DND-41 (cell line): ENCODE measurements around the gene KISS1.

Experiments
- ATAC-seq: fragments of 200-7000 bp; cut with Tn5 transposase; 3 replicates; pipeline ENCODE4 v1.9.1; 2021; ENCODE audit warnings: low read depth; ENCODE audit not compliant: insufficient read depth
- DNase-seq: peaks from one replicate; pipeline ENCODE4 v3.0.0-alpha.2; 2020
- H2AFZ ChIP-seq: 2 replicates; pipeline ENCODE4 v1.6.0; 2012; ENCODE audit warnings: low read depth, low read length
- H3K27ac ChIP-seq: 2 replicates; pipeline ENCODE4 v1.5.1; 2012; ENCODE audit warnings: low read length, inconsistent platforms
- H3K27me3 ChIP-seq: fragments of 200-600 bp; sonication (generic); 2 replicates; pipeline ENCODE4 v1.6.0; 2012; ENCODE audit warnings: low read length, mild to moderate bottlenecking, inconsistent platforms; ENCODE audit not compliant: insufficient read depth, poor library complexity
- H3K36me3 ChIP-seq: 2 replicates; pipeline ENCODE4 v1.5.1; 2012; ENCODE audit warnings: low read length, inconsistent platforms; ENCODE audit not compliant: insufficient read depth
- H3K4me1 ChIP-seq: 2 replicates; pipeline ENCODE4 v1.5.1; 2012; ENCODE audit warnings: mild to moderate bottlenecking, low read length; ENCODE audit not compliant: insufficient read depth
- H3K4me2 ChIP-seq: 2 replicates; pipeline ENCODE4 v1.6.0; 2012; ENCODE audit warnings: mild to moderate bottlenecking, moderate library complexity, low read length, inconsistent platforms; ENCODE audit not compliant: insufficient read depth
- H3K4me3 ChIP-seq, 2 experiments: fragments of 200-600 bp in 1 of 2; shearing (Covaris generic) in 1 of 2; 2 replicates each; pipeline ENCODE4 v1.5.1; 2012 to 2016; ENCODE audit warnings: inconsistent platforms in 2 of 2, low read length in 2 of 2, mild to moderate bottlenecking in 2 of 2, low read depth in 1 of 2, moderate library complexity in 1 of 2
- H3K79me2 ChIP-seq: 2 replicates; pipeline ENCODE4 v1.6.0; 2012; ENCODE audit warnings: low read length, inconsistent platforms; ENCODE audit not compliant: insufficient read depth
- H3K9ac ChIP-seq: 2 replicates; pipeline ENCODE4 v1.6.0; 2012; ENCODE audit warnings: low read depth, mild to moderate bottlenecking, inconsistent platforms, low read length, moderate library complexity
- H3K9me3 ChIP-seq: 2 replicates; pipeline ENCODE4 v1.5.1; 2012; ENCODE audit warnings: low read length, moderate library complexity, mild to moderate bottlenecking, inconsistent platforms; ENCODE audit not compliant: insufficient read depth, severe bottlenecking
- H4K20me1 ChIP-seq: 2 replicates; pipeline ENCODE4 v1.6.0; 2012; ENCODE audit warnings: low read length; ENCODE audit not compliant: insufficient read depth
- EZH2 ChIP-seq: IDR thresholded peaks from 3 replicates; pipeline ENCODE4 v1.6.1; 2012; ENCODE audit warnings: borderline replicate concordance, low read depth, mild to moderate bottlenecking, moderate library complexity, low read length, inconsistent platforms; ENCODE audit not compliant: severe bottlenecking
- TF ChIP-seq, protein P1 (sequence below): IDR thresholded peaks from 2 replicates; pipeline ENCODE4 v1.5.1; 2012; ENCODE audit warnings: borderline replicate concordance, low read length, moderate library complexity, mild to moderate bottlenecking; ENCODE audit not compliant: poor library complexity, severe bottlenecking; ENCODE audit errors: extremely low read depth

Gene KISS1

DNA sequence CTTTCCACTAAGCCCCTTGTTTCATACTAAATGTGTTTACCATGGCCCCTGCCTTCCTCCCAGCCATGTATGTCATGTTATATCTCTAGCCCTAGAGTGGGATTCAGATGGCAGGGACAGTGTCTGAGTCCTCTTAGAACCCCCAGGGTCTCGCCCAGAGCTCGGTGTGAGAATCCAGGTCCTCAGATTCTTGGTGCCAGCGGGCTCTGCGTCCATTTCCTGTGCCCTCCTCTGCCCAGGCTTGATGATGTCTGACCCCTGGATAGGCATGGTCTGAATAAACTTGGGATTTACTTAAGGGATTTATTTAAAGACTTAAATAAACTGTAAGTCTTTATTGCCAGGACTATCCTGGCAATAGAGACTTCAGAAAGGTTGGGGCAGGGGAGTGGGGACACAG is 6.2 kb upstream of the KISS1 start:
- TF ChIP-seq, protein P1, sequence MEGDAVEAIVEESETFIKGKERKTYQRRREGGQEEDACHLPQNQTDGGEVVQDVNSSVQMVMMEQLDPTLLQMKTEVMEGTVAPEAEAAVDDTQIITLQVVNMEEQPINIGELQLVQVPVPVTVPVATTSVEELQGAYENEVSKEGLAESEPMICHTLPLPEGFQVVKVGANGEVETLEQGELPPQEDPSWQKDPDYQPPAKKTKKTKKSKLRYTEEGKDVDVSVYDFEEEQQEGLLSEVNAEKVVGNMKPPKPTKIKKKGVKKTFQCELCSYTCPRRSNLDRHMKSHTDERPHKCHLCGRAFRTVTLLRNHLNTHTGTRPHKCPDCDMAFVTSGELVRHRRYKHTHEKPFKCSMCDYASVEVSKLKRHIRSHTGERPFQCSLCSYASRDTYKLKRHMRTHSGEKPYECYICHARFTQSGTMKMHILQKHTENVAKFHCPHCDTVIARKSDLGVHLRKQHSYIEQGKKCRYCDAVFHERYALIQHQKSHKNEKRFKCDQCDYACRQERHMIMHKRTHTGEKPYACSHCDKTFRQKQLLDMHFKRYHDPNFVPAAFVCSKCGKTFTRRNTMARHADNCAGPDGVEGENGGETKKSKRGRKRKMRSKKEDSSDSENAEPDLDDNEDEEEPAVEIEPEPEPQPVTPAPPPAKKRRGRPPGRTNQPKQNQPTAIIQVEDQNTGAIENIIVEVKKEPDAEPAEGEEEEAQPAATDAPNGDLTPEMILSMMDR, result no peak
- no peak for TF ChIP-seq EZH2
- DNase-seq, result no peak
- Histone ChIP-seq H3K27ac (no peak overlapping the region), H3K9me3 (no peaks in the 10 kb centered on the region), H3K27me3 (peaks cover 16% of the 10 kb centered on the region), H4K20me1 (no peaks in the 10 kb centered on the region; the same call in 1 of the 2 replicates), H3K9ac (no peak overlapping the region), H3K4me1 (no peaks in the 10 kb centered on the region), H3K4me3 (no peak overlapping the region), H2AFZ (no peak overlapping the region), H3K36me3 (no peaks in the 10 kb centered on the region), H3K4me2 (no peak overlapping the region), H3K79me2 (no peaks in the 10 kb centered on the region)
- ATAC-seq, result no peak

DNA sequence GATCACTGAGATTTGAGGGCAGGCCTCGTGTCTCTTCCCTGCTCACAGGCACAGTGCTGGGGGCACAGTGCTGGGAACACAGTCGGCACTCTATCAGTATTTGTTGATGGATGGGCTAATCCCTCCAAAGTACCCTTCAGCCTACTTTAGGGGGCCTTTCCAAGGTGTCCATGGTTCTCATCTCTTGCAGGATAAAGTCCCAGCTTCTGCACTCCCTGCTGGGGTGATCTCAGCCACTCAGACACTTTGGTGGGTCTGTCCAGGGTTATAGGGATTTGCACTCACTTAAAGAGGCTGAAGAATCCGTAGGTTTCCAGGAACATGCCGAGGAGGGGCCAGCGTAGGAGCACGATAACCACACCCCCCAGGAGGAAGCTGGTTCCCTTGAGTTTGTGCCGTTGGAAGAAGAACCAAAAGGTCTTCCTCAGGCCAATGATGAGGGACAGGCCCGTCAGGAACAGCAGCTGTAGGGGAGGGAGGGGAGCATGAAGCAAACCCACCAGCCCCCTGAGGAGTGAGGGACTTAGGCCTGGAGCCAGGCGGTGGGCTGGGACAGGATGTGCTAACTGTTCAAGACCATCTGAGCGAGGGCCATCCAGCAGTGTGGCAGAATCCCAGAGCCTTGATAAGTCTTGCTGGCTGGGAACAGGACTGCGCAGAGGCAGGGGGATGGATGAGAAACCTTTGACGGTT is 5.2 kb upstream of the KISS1 start:
- H3K4me2 ChIP-seq, result no peak overlapping the region
- H3K4me3 ChIP-seq, result no peak overlapping the region
- DNase-seq, result no peak
- H2AFZ ChIP-seq, result no peak overlapping the region
- no peaks in the 10 kb centered on the region; the same call in 1 of the 2 replicates for H4K20me1 ChIP-seq
- no peak overlapping the region for H3K9ac ChIP-seq
- TF ChIP-seq EZH2, result no peak
- TF ChIP-seq, protein P1, result no peak
- H3K9me3 ChIP-seq, result no peaks in the 10 kb centered on the region
- no peaks in the 10 kb centered on the region for H3K36me3 ChIP-seq
- peaks cover 16% of the 10 kb centered on the region for H3K27me3 ChIP-seq
- no peak overlapping the region for H3K27ac ChIP-seq
- no peaks in the 10 kb centered on the region for H3K79me2 ChIP-seq
- no peaks in the 10 kb centered on the region for H3K4me1 ChIP-seq
- ATAC-seq, result no peak

DNA sequence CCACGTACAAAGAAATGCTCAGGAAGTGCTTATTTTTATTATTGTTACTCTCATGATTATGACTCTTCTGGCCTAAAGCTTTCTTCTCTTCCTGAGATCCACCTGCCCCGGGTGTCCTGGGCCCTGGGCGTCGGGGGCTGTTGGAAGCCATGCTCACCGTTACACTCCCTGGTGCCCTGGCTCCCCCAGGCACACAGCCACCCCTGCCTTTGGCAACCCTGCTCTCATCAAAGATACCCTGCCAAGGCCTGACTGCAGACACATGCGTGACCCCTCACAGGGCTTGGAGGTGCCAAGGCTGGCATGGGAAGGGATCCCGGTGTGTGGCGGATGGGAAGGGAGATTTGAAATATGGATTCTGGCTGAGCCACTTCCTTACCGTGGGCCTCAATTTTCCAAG is 3.3 kb upstream of the KISS1 start:
- no peak overlapping the region for H3K27ac ChIP-seq
- H4K20me1 ChIP-seq, result no peaks in the 10 kb centered on the region; the same call in 1 of the 2 replicates
- H3K36me3 ChIP-seq, result no peaks in the 10 kb centered on the region
- H3K27me3 ChIP-seq, result peaks cover 12% of the 10 kb centered on the region
- DNase-seq (no peak), ATAC-seq (no peak)
- no peak overlapping the region for H3K9ac ChIP-seq
- H3K9me3 ChIP-seq, result no peaks in the 10 kb centered on the region
- no peak overlapping the region for H2AFZ ChIP-seq
- no peak overlapping the region for H3K4me3 ChIP-seq
- H3K79me2 ChIP-seq, result no peaks in the 10 kb centered on the region
- H3K4me1 ChIP-seq, result peaks cover 2% of the 10 kb centered on the region
- H3K4me2 ChIP-seq, result no peak overlapping the region
- no peak for TF ChIP-seq EZH2
- TF ChIP-seq, protein P1, result no peak
